Coronary artery (tissue), 2 donors: ENCODE results near the gene GRID1.

Experiments used
- DNase-seq: peaks from one replicate; pipeline ENCODE4 v3.0.0-alpha.2; 2017; ENCODE audit warnings: low spot score
- H3K27ac ChIP-seq, 2 donors: fragments of 200-600 bp; sonication (generic); one replicate each; pipeline ENCODE4 v1.5.1; 2016 to 2019
- H3K4me3 ChIP-seq: fragments of 200-600 bp; sonication (generic); 2 replicates; pipeline ENCODE4 v1.5.1; 2016; ENCODE audit warnings: mild to moderate bottlenecking, moderate library complexity
- CTCF ChIP-seq: fragments of 200-600 bp; sonication (generic); IDR thresholded peaks from one replicate; pipeline ENCODE4 v1.5.1; 2019; ENCODE audit warnings: antibody characterized with exemption

Gene GRID1

GRCh38 chr10:86163522-86164173 is 202.9 kb downstream of the GRID1 start:
- Histone ChIP-seq H3K27ac (no peak overlapping the region), H3K4me3 (no peak overlapping the region)
- no peak for DNase-seq
- TF ChIP-seq CTCF: no peak

GRCh38 chr10:86162696-86163400 is 203.7 kb downstream of the GRID1 start:
- DNase-seq: no peak
- no peak overlapping the region for H3K4me3 ChIP-seq
- H3K27ac ChIP-seq: no peak overlapping the region
- TF ChIP-seq CTCF: no peak

GRCh38 chr10:86162036-86162435 is 204.6 kb downstream of the GRID1 start:
- Histone ChIP-seq H3K27ac (no peak overlapping the region), H3K4me3 (no peak overlapping the region)
- TF ChIP-seq CTCF: no peak
- DNase-seq: no peak

- no peak for TF ChIP-seq CTCF
- no peak for DNase-seq
- Histone ChIP-seq H3K27ac (no peak overlapping the region), H3K4me3 (no peak overlapping the region)
These were observed 205.6 kb downstream of the GRID1 start for GRCh38 chr10:86160890-86161585.

GRCh38 chr10:86159797-86160196 is 206.8 kb downstream of the GRID1 start:
- no peak overlapping the region for H3K27ac ChIP-seq
- no peak overlapping the region for H3K4me3 ChIP-seq
- DNase-seq: no peak
- no peak for TF ChIP-seq CTCF

- Histone ChIP-seq H3K27ac (no peak overlapping the region), H3K4me3 (no peak overlapping the region)
- no peak for TF ChIP-seq CTCF
- no peak for DNase-seq
These were observed 211.3 kb downstream of the GRID1 start for GRCh38 chr10:86155054-86155921.
